Measurements from ENCODE around the gene OPRL1.

OPRL1 gene

DNA sequence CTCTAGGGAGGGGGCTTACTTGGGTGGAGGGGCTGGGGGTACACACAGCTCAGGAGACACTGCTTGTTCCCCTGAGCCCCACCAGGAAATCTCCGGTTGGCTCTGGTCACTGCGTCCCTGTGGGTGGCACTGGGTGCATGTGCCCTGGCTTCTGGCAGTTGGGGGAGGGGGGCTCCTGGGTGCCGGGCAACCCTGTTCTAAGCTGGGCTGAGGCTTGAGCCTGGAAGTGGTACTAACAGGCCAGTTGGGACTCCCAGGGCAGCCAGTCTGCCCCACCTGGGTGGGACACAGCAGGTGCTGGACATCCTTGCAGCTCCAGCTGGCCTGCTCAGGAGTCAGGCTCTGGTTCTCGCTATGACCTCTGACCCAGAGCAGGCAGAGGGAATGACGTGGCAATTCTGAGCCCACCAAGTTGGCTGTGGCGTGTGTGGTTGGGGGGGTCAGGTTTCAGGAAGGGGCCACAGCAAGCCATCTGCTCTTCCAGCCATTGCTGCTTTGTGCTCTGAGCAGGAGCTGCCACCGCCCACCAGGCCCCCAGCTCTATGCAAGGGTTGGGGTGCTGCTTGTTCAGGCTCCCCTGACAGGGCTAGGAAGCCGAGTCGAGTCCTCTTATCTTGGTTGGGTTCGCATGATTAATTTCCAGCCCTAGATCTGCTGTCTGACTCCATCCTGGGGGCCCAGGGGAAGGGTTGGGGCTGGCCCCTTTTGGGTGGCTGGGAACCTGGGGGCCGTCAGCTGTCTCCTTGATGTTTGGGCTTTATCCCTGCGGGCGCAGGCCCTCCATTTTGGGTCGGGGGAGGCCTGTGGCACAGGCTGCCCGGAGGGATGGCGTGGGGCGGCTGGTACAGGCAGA is 43.3 kb upstream of the OPRL1 start:
- Histone ChIP-seq H4K20me1 (peaks cover 50% of the 10 kb centered on the region; the same call in 1 of the 2 replicates), H3K27me3 (peaks cover 44% of the 10 kb centered on the region), H3K4me2 (peak overlapping the region; percentile 99), H3K9me3 (no peaks in the 10 kb centered on the region), H3K4me1 (peaks cover 69% of the 10 kb centered on the region), H3K9ac (no peak overlapping the region), H3K4me3 (no peak overlapping the region), H3K36me3 (peaks cover 37% of the 10 kb centered on the region), H3K27ac (peak overlapping the region; percentile 47)
- no peak for TF ChIP-seq Cebpa-rat (IDR thresholded peaks at IDR 0.05)

DNA sequence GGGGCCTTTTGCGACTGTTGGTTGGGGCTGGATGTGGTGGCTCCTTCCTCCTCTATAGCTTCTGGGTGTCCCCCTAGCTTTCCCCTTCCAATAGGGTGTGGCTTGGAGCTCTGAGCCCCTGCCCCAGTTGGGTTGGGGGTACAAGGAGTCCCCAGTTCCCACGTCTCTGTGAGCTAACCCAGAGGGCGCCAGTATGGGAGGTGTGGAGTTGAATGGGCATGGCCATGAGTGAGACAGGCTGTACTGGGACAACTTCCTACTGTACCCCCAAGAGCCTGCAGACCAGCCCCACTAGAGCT is 42.7 kb upstream of the OPRL1 start:
- Histone ChIP-seq H3K4me2 (peak overlapping the region; percentile 99), H3K4me1 (peaks cover 75% of the 10 kb centered on the region)
- TF ChIP-seq Cebpa-rat (IDR thresholded peaks at IDR 0.05), result no peak

DNA sequence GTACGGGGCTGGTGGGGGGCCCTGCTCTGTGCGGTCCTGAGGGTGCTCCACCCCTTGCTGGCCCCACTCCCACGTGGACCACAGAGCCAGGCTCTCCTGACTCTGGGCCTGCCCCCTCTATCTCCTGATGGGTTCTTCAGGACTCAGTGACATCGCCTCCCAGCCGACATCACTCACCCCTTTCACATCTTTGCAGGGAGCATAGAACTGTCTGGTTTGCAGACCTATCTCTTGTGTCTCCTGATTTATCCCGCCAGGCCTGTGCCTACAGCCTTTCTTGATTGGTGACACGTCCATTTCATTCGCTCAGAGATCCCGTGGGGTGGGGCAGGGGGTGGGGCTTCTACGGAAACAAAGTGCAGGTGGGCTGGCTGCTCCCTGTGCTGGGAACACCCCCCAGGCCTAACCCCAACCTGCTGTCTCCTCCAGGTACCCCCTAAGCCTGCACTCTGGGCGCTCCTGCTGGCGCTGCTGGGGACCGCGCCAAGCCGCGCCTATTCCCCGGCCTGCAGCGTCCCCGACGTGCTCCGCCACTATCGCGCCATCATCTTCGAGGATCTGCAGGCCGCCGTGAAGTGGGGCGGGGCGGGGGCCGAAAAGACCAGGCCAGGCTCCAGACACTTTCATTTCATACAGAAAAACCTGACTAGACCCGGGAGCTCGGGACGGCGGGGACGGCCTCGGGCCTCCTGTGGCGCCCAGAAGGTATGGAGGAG is 42.2 kb upstream of the OPRL1 start:
- Histone ChIP-seq H3K4me3 (peak overlapping the region; percentile 69; the same call in 1 of the 2 replicates), H3K9ac (no peak overlapping the region), H3K36me3 (peaks cover 26% of the 10 kb centered on the region), H3K4me2 (peak overlapping the region; percentile 99), H4K20me1 (peaks cover 47% of the 10 kb centered on the region; the same call in 1 of the 2 replicates), H3K27me3 (peaks cover 54% of the 10 kb centered on the region), H3K9me3 (no peaks in the 10 kb centered on the region), H3K27ac (no peak overlapping the region; the same call in 1 of the 2 replicates), H3K4me1 (peaks cover 79% of the 10 kb centered on the region)
- no peak for TF ChIP-seq Cebpa-rat (IDR thresholded peaks at IDR 0.05)

More for the DNA sequence above, 42.7 kb upstream of the OPRL1 start:
- Histone ChIP-seq H3K36me3 (peaks cover 31% of the 10 kb centered on the region), H3K4me3 (no peak overlapping the region), H3K27me3 (peaks cover 50% of the 10 kb centered on the region), H3K9me3 (no peaks in the 10 kb centered on the region), H3K9ac (no peak overlapping the region), H3K27ac (no peak overlapping the region; the same call in 1 of the 2 replicates), H4K20me1 (peaks cover 50% of the 10 kb centered on the region; the same call in 1 of the 2 replicates)

DNA sequence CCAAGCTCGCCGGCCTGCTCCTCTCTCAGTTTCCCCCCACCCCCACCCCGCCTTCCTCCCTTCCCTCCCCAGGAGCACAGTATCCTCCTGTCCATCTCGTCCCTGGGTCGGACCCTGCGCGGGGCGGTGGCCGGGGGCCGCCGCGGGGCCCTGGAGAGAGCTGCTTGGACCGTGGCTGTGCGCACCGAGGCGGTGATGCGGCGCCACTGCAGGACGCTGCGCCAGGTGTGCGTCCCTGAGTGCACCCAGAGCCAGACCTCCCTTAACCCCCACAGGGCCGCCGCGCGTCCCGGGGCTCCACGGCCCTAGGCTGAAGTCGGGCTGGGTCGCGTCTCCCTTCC is 41.7 kb upstream of the OPRL1 start:
- H3K36me3 ChIP-seq, result peaks cover 20% of the 10 kb centered on the region
- H3K27ac ChIP-seq, result peak overlapping the region; percentile 86
- H3K4me1 ChIP-seq, result peaks cover 82% of the 10 kb centered on the region
- H3K4me3 ChIP-seq, result peak overlapping the region; percentile 69
- peak overlapping the region; percentile 99 for H3K4me2 ChIP-seq
- peak overlapping the region; percentile 78 for H3K9ac ChIP-seq
- peaks cover 42% of the 10 kb centered on the region; the same call in 1 of the 2 replicates for H4K20me1 ChIP-seq
- peaks cover 57% of the 10 kb centered on the region for H3K27me3 ChIP-seq
- no peak for TF ChIP-seq Cebpa-rat (IDR thresholded peaks at IDR 0.05)
- H3K9me3 ChIP-seq, result no peaks in the 10 kb centered on the region

DNA sequence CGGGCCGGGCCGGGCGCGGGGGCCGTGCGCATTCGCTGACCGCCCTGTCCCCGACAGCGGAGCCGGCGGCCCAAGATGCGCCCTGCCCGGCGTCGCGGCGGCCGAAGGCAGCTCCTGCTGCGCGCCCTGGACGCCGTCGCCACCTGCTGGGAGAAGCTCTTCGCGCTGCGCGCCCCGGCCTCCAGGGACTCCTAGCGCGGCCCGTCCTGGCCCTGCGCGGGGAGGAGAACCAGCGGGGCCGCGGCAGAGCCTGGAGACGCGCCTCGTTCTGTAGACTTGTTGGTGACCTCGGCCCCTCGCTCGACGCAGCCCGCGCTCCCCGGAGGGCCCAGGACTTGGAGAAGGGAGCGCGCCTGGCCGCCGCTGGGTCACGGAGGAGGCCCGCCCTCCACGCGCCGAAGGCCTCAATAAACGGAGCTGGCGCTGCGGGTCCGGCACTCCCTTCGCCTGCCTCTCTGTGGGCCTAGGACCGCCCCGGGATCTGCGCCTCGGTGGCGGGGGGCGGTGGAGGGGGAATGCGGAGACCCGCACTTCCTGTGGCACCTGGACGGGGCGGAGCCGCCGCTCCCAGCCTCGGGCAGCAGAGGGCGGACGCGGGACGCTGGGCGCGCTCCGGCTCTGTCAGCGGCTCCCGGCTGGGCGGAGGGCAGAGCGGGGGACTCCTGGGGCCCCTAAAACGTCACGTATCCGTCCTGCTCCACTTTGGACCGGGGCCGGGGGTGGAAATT is 41.2 kb upstream of the OPRL1 start:
- Histone ChIP-seq H3K4me2 (peak overlapping the region; percentile 99), H3K27me3 (peaks cover 61% of the 10 kb centered on the region), H3K9me3 (no peaks in the 10 kb centered on the region), H3K4me1 (peaks cover 84% of the 10 kb centered on the region), H3K4me3 (peak overlapping the region; percentile 69), H3K27ac (peak overlapping the region; percentile 86), H3K36me3 (peaks cover 15% of the 10 kb centered on the region), H3K9ac (peak overlapping the region; percentile 78), H4K20me1 (peaks cover 37% of the 10 kb centered on the region; the same call in 1 of the 2 replicates)
- no peak for TF ChIP-seq Cebpa-rat (IDR thresholded peaks at IDR 0.05)

DNA sequence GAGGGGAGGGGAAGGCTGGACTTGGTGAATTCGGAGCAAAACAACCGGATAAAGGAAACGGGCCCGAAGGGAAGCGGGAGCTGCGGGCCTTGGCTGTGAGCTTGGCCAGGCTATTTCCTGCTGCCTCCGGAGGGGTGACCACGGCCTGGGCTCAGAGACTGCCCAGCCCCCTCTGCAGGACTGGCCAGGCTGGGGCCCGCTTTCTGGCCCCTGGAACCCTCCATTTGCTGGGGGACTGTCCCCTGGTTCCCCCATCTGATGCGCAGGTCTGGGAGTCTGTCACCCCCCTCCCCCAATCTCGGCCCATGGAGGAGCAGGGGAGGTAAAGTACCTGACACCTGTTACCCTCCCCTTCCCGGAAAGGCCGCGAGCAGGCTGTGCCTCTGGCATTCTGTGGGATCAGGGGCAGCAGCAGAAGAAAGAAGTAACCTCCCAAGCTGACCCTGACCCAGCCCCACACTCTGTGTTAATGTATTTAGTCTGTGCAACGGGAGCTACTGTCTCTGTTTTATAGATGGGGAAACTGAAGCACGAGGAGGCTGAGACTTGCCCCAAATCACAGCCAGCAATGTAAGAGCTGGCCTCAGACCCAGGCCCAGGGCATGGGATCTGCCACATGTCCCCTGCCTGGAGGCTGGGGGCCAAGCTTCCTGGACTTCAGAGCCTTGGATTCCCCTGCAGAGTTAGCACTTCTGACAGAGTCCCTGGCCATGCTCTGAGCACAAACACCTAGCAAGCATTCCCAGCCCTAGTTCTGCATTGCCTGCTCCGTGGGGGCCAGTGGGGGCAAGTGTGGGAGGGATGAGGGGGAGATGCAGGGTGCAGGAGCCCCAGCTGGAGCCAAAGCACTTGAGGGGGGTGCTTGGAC is 40.4 kb upstream of the OPRL1 start:
- Histone ChIP-seq H3K9me3 (no peaks in the 10 kb centered on the region), H3K4me2 (peak overlapping the region; percentile 99), H3K36me3 (peaks cover 7% of the 10 kb centered on the region), H3K27ac (peak overlapping the region; percentile 86; the same call in 1 of the 2 replicates), H3K4me3 (peak overlapping the region; percentile 69), H3K4me1 (peaks cover 84% of the 10 kb centered on the region), H4K20me1 (peaks cover 29% of the 10 kb centered on the region; the same call in 1 of the 2 replicates), H3K9ac (peak overlapping the region; percentile 78), H3K27me3 (peaks cover 69% of the 10 kb centered on the region)
- TF ChIP-seq Cebpa-rat (IDR thresholded peaks at IDR 0.05), result no peak

DNA sequence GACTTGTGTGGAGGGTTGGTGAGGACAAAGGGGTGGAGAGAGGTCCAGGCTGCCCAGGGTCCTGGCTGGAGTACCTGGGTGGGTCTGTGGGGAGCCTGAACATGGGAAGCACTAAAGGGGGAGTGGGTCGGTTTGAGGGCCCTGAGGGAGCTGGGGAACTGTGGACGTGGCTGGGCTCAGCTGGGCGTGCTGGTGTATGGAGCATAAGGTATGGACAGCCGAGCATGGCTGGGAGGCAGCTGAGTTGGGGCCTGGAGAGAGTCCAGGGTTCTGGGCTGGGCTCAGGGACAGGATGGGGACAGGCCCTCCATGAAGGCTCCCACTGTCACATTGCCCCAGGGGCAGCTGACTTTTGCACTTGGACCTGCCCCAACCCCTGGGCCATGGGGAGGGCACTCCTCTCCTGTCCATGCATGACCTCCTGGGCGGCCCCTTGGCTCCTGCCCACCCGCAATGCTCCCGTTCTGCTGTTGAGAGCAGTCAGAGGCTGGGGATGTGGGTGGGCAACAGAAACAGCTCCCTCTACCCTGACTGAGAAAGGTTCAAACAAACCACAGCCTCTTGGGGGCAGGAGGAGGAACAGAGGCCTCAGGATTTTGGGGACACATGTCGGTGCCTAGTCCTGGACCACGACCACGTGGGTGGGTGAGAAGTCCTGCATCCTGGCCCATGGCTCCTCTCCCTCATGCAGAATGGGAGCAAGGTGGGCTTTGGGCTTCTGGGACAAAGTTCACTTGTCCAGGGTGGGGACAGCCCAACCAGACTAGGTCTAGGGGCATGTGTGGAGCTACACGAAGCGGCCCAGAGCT is 39.4 kb upstream of the OPRL1 start:
- Histone ChIP-seq H3K27ac (peak overlapping the region; percentile 24; the same call in 1 of the 2 replicates), H3K9me3 (no peaks in the 10 kb centered on the region), H3K36me3 (no peaks in the 10 kb centered on the region), H3K27me3 (peaks cover 78% of the 10 kb centered on the region), H4K20me1 (peaks cover 21% of the 10 kb centered on the region; the same call in 1 of the 2 replicates), H3K4me2 (peak overlapping the region; percentile 99), H3K4me1 (peaks cover 78% of the 10 kb centered on the region), H3K9ac (no peak overlapping the region), H3K4me3 (no peak overlapping the region)
- TF ChIP-seq Cebpa-rat (IDR thresholded peaks at IDR 0.05), result no peak
